Small intestine (tissue), 7 donors: Measurements from ENCODE around the gene CWF19L2. TPM values are rescaled to one million over a fixed set of nuclear protein-coding genes. Genes with fewer than 3 reads are reported as not detected.
"Not testable (repeated sequence)": the region's sequence is repeated elsewhere in the genome, so short reads cannot be mapped to it uniquely, and the experiment has no call there.

Experiments used
- DNase-seq, 2 donors: peaks; one replicate each; pipeline versions ENCODE4 v3.0.0 to v3.0.0-alpha.2; 2013
- FAIRE-seq: peaks from 2 replicates; lab custom pipeline; 2012; peaks lifted over from hg19 to GRCh38; lab: Jason Lieb, UNC
- H3K27ac ChIP-seq, 3 donors: one replicate each; pipeline ENCODE4 v1.5.1; 2013; ENCODE audit warnings: low read length in 2 of 3, mild to moderate bottlenecking in 2 of 3, control low read depth in 1 of 3, inconsistent platforms in 1 of 3, low read depth in 1 of 3, moderate library complexity in 1 of 3
- H3K27me3 ChIP-seq, 3 donors: one replicate each; pipeline ENCODE4 v1.6.1; 2013; ENCODE audit warnings: low read length in 3 of 3, inconsistent platforms in 1 of 3; ENCODE audit not compliant: control insufficient read depth in 3 of 3, insufficient read depth in 3 of 3
- H3K36me3 ChIP-seq, 3 donors: one replicate each; pipeline ENCODE4 v1.6.1; 2013; ENCODE audit warnings: low read length in 3 of 3, inconsistent platforms in 1 of 3, low read depth in 1 of 3, mild to moderate bottlenecking in 1 of 3, moderate library complexity in 1 of 3; ENCODE audit not compliant: control insufficient read depth in 3 of 3, insufficient read depth in 2 of 3
- H3K4me1 ChIP-seq, 3 donors: one replicate each; pipeline ENCODE4 v1.6.1; 2013; ENCODE audit warnings: low read length in 2 of 3, inconsistent platforms in 1 of 3, low read depth in 1 of 3, mild to moderate bottlenecking in 1 of 3, moderate library complexity in 1 of 3; ENCODE audit not compliant: control insufficient read depth in 3 of 3, insufficient read depth in 2 of 3
- H3K4me3 ChIP-seq, 3 donors: one replicate each; pipeline ENCODE4 v1.5.1; 2013; ENCODE audit warnings: low read length in 3 of 3, control low read depth in 1 of 3, inconsistent platforms in 1 of 3, low read depth in 1 of 3, mild to moderate bottlenecking in 1 of 3, moderate library complexity in 1 of 3
- H3K9me3 ChIP-seq, 2 donors: one replicate each; pipeline ENCODE4 v1.6.1; 2013; ENCODE audit warnings: low read depth in 1 of 2, low read length in 1 of 2; ENCODE audit not compliant: control insufficient read depth in 2 of 2, insufficient read depth in 1 of 2
- WGBS, 3 donors: extraction: QIAGEN DNeasy Blood & Tissue Kit; methylation state at CpG; one replicate each; pipeline ENCODE4 v1.1.7; 2013; 5-methylcytosine and 5-hydroxymethylcytosine counted together
- polyA plus RNA-seq, 4 donors: library from polyadenylated mRNA; stranded (reverse) in 3 of 4; unstranded in 1 of 4; fragments of 200-250 nt in 3 of 4; fragments of 120-200 nt in 1 of 4; gene quantifications; one replicate each; pipeline versions ENCODE4 v1.2.1 to v1.2.3, GENCODE V29; 2013
- donor health status: healthy with polysubstance abuse.
- donor health status: control.
- donor health status: control.
- donor health status: Bipolar disorder and iron deficiency.
- donor health status: healthy.

Gene CWF19L2
- polyA plus RNA-seq, 4 donors: 5.2 to 27.0 (median 13.3) TPM

DNA sequence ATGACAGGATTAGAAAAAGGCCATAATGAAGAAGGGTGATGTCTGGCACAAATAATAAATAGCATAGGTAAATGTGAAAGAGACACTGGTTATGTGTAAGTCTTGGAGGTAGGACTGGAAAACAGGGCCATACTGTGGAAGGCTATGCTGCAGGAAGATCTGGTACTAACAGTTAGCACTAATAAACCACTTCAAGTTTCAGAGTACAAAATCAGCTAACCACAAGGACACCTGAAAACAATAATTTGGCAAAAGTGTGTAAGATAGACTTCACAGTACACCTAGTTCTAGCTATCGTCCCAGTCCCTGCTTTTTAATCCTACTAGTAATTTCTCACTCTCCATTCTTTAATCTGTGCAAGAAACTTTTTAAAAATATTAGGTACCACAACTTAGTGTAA lies 44.3 kb downstream of the CWF19L2 start:
- 68 to 84% (median 74%) methylated on average over 1 of the region's 1 CpG for WGBS, 3 donors
- Histone ChIP-seq H3K9me3 (no peaks in the 10 kb centered on the region), H3K27me3 (no peaks in the 10 kb centered on the region), H3K27ac (no peak overlapping the region), H3K4me1 (peaks cover 0 to 9% (median 0%) of the 10 kb centered on the region in 3 donors), H3K4me3 (no peak overlapping the region), H3K36me3 (peaks cover 0 to 6% (median 3%) of the 10 kb centered on the region in 3 donors)
- DNase-seq (no peak), FAIRE-seq (no peak)

DNA sequence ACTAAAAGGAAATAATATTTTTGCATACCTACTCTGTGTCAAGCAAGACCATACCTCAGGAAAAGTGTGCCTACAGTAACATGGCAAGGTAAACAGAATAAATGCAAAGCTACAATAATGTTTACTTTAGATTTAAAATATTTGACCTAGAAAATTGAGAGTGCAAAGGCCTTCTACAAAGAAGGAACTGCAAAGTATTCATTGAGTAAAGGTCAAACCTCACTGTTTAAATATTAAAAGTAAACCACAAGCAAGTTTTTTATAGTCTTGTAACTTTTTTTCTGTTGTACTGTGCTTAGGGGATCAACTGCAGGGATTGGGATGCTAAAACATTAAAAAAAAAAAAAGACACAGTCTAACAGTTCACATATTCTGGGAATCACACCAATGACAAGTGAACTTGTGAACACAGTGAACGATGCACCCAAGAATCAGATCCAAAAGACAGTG lies 48.8 kb downstream of the CWF19L2 start:
- Histone ChIP-seq H3K4me3 (no peak overlapping the region), H3K9me3 (no peaks in the 10 kb centered on the region), H3K27me3 (no peaks in the 10 kb centered on the region), H3K27ac (peak overlapping the region in 1 of 3 donors; percentile 13), H3K36me3 (peaks cover 0 to 6% (median under 1%) of the 10 kb centered on the region in 3 donors), H3K4me1 (peaks cover 0 to 9% (median 0%) of the 10 kb centered on the region in 3 donors)
- 29 to 56% (median 46%) methylated on average over 1 of the region's 1 CpG for WGBS, 3 donors
- DNase-seq (peak; percentile 31 to 37), FAIRE-seq (no peak)

DNA sequence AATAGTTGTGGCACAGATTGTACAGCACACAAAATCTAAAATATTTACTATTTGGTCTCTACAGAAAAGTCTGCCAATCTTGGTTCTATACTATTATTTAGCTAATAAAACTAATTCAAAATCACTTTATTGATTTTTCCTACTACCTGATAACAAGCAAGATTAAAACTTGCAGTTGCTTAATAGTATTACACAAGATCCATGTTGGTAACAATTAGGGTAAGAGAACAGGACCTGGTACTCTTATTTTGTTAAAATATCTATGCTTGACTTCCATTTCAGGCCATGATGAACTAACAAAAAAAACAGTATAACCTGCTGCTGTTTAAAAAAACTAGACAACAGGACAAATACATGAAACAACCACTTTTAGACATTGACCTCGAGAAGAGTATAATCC lies 52.4 kb downstream of the CWF19L2 start:
- DNase-seq (peak in 1 of 2 donors; percentile 1), FAIRE-seq (no peak)
- Histone ChIP-seq H3K36me3 (peaks cover 0 to 6% (median 0%) of the 10 kb centered on the region in 3 donors), H3K4me3 (no peak overlapping the region), H3K4me1 (peaks cover 0 to 4% (median 0%) of the 10 kb centered on the region in 3 donors), H3K9me3 (no peaks in the 10 kb centered on the region), H3K27ac (no peak overlapping the region), H3K27me3 (no peaks in the 10 kb centered on the region)
- WGBS, 3 donors: 74 to 77% (median 77%) methylated on average over 1 of the region's 1 CpG

DNA sequence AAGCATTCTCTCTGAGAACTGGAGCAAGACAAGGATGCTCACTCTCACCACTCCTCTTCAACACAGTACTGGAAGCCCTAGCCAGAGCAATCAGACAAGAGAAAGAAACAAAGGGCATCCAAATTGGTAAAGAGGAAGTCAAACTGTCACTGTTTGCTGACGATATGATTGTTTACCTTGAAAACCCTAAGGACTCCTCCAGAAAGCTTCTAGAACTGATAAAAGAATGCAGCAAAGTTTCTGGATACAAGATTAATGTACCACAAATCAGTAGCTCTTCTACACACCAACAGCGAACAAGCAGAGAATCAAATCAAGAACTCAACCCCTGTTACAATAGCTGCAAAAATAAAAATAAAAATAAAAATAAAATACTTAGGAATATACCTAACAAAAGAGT lies 56.5 kb downstream of the CWF19L2 start:
- not testable (repeated sequence) for H3K9me3 ChIP-seq, H3K27me3 ChIP-seq, DNase-seq, H3K4me1 ChIP-seq, FAIRE-seq, H3K27ac ChIP-seq, H3K4me3 ChIP-seq
- peaks cover 0 to 18% (median 0%) of the 10 kb centered on the region in 3 donors for H3K36me3 ChIP-seq
- 89 to 93% (median 90%) methylated on average over 2 of the region's 2 CpGs for WGBS, 3 donors

DNA sequence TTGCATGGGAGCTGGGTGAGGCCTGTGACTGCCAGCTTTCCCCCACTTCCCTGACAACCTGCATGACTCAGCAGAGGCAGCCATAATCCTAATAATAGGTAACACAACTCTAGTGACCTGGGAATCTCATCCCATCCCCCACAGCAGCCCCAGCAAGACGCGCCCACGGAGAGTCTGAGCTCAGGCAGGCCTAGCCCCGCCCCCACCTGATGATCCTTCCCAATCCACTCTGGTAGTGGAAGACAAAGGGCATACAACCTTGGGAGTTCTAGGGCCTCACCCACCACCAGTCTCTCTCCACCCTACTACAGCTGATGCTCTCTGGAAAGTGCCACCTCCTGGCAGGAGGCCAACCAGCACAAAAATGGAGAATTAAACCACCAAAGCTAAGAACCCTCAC lies 60.3 kb downstream of the CWF19L2 start:
- no peak for FAIRE-seq
- Histone ChIP-seq H3K27me3 (no peaks in the 10 kb centered on the region), H3K4me1 (no peaks in the 10 kb centered on the region), H3K27ac (no peak overlapping the region), H3K36me3 (peaks cover 0 to 12% (median 0%) of the 10 kb centered on the region in 3 donors), H3K4me3 (no peak overlapping the region), H3K9me3 (peaks cover 0 to 4% of the 10 kb centered on the region in 2 donors)
- WGBS, 3 donors: 85 to 93% (median 88%) methylated on average over 4 of the region's 4 CpGs
- DNase-seq: peak; percentile 21 to 42

DNA sequence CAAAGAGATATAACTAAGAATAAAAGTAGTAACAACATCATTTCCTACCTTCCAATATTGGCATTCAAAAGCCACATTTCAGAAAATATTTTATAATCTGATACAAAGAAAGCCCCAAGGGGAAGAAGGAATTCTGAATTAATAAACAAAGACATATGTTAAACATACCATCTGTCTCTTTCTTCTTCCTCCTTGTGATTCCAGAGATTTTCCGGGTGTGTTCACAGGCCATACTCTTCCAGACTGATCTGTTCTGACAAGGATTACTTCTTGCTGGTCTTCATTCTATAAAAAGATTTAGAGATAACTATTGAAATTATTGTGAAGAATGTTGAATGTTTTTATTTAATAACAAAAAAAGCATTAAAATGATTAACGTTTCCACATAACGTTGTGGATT lies 65.0 kb downstream of the CWF19L2 start:
- FAIRE-seq: no peak
- 76 to 96% (median 90%) methylated on average over 3 of the region's 3 CpGs for WGBS, 3 donors
- Histone ChIP-seq H3K27ac (no peak overlapping the region), H3K36me3 (peaks cover 3 to 17% (median 4%) of the 10 kb centered on the region in 3 donors), H3K4me1 (no peaks in the 10 kb centered on the region), H3K27me3 (no peaks in the 10 kb centered on the region), H3K4me3 (no peak overlapping the region), H3K9me3 (peaks cover 0 to 2% of the 10 kb centered on the region in 2 donors)
- no peak for DNase-seq

DNA sequence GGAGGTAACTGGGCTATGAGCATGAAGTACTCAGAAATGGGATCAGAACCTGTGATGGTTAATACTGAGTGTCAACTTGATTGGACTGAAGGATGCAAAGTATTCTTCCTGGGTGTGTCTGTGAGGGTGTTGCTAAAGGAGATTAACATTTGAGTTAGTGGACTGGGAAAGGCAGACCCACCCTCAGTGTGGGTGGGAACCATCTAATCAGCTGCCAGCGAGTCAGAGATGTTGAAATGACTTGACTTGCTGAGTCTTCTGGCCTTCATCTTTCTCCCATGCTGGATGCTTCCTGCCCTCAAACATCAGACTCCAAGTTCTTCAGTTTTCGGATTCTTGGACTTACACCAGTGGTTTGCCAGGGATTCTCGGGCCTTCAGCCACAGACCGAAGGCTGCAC lies 66.9 kb downstream of the CWF19L2 start:
- DNase-seq, H3K4me3 ChIP-seq, FAIRE-seq, H3K27ac ChIP-seq, H3K36me3 ChIP-seq, H3K27me3 ChIP-seq, H3K9me3 ChIP-seq, H3K4me1 ChIP-seq: not testable (repeated sequence)
- WGBS, 3 donors: 96 to 98% (median 97%) methylated on average over 4 of the region's 4 CpGs

DNA sequence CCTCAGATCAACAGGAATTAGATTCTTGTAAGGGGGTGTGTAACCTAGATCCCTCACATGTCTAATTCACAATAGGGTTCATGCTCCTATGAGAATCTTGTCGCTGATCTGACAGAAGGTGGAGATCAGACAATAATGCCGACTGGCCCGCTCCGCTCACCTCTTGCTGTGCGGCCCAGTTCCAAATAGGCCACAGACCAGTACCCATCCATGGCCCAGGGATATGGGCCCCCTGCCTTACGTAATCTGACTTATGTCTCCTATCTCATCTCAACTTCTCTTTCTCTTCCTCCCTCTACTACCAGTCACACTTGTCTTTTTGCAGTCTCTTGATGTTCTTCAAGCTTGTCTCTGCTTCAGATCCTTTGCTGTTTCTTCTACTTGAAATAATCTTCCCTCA lies 70.0 kb downstream of the CWF19L2 start:
- Histone ChIP-seq H3K4me3 (no peak overlapping the region), H3K27ac (no peak overlapping the region), H3K27me3 (no peaks in the 10 kb centered on the region), H3K36me3 (peaks cover 6 to 15% (median 8%) of the 10 kb centered on the region in 3 donors), H3K9me3 (no peaks in the 10 kb centered on the region), H3K4me1 (no peaks in the 10 kb centered on the region)
- DNase-seq (no peak), FAIRE-seq (no peak)
- 97 to 99% (median 97%) methylated on average over 6 of the region's 6 CpGs for WGBS, 3 donors
